GM18951 (cell line): ENCODE results near the gene MRPL30.

ENCODE experiments used
- POLR2A ChIP-seq: IDR thresholded peaks from 4 replicates; pipeline ENCODE4 v1.6.1; 2011; ENCODE audit warnings: mild to moderate bottlenecking; ENCODE audit not compliant: insufficient read length, insufficient read depth; ENCODE audit errors: extremely low read depth
- in situ Hi-C: fragments of 300-500 bp; cut with MboI; formaldehyde crosslinking; loops from one replicate; pipeline ENCODE4 v1.12.0; 2022; ENCODE audit warnings: low sequenced_read_pairs, mixed read lengths, inconsistent platforms; ENCODE audit not compliant: unreplicated experiment

The MRPL30 gene

DNA sequence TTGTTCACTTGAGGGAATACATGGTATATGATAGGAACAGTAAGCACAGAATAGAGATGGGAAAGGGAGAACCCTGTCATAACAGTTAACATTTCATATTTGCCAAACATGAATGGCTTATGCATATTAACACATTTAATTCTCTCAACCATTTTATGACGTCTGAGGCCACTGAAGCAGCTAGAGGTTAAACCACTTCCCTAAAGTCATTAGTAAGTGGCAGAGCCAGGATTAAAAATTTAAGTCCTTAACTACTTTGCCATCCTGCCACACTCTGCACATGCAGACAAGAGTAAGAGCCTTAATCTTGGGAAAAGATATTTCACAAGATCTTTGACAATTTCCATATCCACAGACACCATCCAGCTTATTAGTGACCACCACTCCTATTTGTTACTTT lies 24.1 kb upstream of the MRPL30 start:
- in situ Hi-C loops = no loop called here
- TF ChIP-seq POLR2A = no peak

DNA sequence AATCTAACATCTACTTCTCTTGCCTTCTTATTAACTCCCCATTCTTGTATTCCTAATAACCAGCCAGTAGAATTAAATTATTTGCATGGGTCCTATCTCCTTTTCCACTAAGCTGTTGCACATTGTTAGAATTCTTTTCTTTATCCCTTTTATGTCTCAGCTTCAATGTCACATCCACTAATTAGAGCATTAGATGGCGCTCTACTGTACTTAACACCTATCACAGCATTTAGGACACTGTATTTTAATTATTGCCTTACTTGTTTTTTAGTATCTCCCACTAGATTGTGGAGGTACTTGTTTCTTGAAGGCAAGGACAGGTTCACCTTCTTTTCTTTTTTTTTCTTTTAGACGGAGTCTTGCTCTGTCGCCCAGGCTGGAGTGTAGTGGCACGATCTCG lies 22.4 kb upstream of the MRPL30 start:
- in situ Hi-C loops = no loop called here
- no peak for TF ChIP-seq POLR2A

DNA sequence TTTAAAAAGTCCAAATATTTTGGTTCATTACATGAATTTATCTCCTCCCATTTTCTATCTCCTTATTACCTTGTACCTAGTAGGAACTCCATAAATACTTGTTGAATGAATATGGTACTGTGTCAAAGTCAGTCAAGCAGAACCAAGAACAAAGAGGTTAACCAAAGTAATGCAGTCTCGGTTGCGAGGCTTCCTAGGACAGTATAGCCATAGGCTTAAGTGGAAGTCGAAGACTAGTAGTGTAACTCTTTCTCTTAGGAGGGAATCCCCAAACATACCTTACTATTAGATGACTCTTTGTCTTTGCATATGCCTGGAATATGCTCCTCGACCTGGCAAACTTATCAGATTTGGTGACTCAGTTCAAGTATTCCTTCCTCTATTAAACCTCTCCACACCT lies 21.4 kb upstream of the MRPL30 start:
- no peak for TF ChIP-seq POLR2A
- in situ Hi-C loops = no loop called here

DNA sequence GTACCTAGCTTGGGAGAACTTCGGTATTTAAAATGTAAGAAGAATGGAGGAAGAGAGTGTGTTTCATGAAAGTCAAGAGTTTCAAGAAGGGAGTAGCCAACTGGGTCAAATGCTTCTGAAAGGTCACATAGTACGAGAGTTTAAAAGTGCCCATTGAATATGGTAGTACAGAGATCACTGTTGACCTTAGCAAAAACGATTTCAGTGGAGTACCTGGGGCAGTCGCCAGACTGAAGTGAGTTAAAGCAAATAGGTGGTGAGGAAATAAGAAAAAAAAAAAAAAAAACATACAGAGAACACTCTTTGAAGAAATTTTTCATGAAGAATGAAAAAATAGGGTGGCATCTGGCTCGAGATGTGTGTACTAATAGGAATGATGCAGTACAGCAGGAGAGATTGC lies 14.8 kb upstream of the MRPL30 start:
- in situ Hi-C loops = no loop called here
- TF ChIP-seq POLR2A = no peak

DNA sequence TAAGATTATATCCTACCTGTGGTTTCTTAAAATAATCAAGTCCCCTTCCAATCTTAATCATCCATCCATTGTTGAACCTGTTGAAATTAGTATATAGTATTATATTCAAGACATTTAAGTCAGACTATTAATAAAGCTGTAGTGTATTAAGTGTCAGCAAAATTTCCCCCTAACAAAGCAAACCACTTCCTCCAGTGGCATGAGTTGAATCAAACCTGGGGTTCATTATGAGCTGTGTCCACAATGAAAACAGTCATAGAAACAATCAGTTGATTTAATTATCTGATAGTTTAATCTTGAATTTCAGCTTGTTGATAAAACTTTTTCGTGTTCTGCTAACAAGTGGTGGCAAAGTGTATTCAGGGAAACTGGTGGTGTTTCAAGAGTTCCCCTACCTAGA lies 11.4 kb upstream of the MRPL30 start:
- in situ Hi-C loops = no loop called here
- no peak for TF ChIP-seq POLR2A

DNA sequence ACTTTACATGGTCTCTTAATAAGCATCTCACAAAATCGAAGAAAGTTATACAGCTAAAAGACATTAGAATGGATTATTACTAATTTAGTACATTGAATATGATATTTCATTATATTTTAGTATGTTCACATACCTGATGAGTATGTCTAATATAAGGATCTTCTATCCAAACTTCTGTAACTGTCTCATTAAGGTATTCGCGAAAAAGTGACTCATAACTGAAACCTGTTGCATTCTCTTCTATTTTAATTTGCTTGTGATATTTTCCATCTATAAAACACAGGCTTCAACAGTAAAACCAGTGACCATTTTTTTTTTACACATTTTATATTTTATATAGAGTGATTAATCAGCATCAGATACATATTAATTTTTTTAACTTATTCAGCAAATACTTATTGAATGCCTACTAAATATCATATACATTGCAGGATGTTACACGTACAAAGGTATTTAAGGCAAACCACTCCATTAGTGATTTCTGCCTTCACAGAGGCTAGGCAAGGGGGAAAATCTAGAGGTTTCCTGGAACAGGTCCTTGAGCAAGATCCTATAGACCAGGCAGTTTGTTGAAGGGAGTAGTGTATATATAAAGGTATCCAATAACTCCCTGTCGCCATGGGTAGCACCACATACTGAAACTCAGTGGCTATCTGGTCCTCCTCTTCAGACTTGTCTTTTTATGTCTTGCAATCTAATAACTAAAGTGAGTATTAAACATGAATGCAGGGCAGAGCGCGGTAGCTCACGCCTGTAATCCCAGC lies 9.4 kb upstream of the MRPL30 start:
- TF ChIP-seq POLR2A = no peak
- in situ Hi-C loops = no loop called here

DNA sequence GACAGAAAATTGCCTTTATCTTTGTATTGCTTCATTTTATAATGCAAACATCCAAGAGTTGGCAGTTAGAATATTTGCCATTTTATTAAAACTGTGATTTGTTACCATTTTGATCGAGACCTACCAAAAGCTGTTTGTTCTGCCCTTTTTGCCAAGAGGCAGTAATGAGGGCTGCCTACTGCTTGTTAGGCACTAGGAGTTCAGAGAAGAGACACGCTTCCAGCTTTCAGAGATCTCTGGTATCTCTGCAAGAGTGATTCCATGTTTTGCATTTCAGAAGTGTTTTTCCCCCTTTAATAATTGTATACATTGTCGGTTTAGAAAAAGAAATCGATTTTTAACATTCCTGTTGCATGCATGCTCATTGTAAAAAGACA lies 628 bp downstream of the MRPL30 start:
- in situ Hi-C loops = loop anchor here (25.0 kb wide), 1 partner anchor 306 kb away; the partner anchor contains the start of gene REV1
- no peak for TF ChIP-seq POLR2A

DNA sequence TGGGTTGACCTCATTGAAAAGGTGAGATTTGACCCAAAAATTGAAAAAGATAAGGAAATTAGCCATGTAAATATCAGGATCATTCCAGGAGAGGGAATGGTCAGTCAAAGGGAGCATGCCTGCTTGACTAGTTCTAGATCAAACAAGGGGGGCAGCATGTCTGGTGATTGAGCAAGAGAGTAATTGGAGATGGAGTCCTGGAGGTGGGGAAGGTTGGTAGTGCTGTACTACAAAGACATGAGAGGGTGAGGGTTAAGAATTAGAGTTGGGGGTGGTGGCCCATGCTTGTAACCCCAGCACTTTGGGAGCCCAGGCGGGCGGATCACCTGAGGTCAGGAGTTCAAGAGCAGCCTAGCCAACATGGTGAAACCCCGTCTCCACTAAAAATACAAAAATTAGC lies 2.0 kb downstream of the MRPL30 start:
- in situ Hi-C loops = loop anchor here (25.0 kb wide), 1 partner anchor 304 kb away; the partner anchor contains the start of gene REV1
- TF ChIP-seq POLR2A = no peak

DNA sequence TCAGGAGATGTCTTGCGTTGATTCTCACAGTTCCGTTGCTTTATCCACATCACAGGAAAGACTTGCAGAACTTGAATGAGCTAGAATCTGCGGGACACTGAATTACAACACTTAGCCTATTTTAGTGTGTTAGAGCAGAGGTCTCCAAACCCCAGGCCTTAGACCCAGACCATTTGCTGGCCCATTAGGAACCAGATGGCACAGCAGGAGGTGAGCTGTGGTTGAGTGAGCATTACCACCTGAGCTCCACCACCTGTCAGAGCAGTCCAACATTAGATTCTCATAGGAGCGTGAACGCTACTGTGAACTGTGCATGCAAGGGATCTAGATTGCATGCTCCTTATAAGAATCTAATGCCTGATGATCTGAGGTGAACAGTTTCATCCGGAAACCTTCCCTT lies 3.8 kb downstream of the MRPL30 start:
- in situ Hi-C loops = loop anchor here (25.0 kb wide), 1 partner anchor 302 kb away; the partner anchor contains the start of gene REV1
- TF ChIP-seq POLR2A = no peak

DNA sequence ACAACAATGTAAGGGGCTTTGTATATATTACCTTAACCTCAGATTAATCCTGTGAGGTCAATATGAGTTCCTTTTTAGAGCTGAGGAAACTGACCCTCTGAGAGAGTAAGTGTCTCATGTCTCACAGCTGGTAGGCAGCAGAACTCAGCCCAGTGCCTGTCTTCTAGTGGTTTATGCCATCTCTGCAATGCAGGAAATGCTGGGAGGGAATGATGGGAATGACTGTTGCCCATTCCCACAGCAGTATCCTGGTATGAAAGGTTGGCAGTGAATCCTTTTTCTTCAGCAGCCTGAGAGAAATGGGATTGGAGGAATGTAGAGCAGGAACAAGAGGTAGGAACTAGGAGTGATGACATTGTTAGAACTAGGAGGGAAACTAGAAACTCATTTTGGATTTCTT lies 6.0 kb downstream of the MRPL30 start:
- in situ Hi-C loops = loop anchor here (25.0 kb wide), 1 partner anchor 300 kb away; the partner anchor contains the start of gene REV1
- TF ChIP-seq POLR2A = no peak

DNA sequence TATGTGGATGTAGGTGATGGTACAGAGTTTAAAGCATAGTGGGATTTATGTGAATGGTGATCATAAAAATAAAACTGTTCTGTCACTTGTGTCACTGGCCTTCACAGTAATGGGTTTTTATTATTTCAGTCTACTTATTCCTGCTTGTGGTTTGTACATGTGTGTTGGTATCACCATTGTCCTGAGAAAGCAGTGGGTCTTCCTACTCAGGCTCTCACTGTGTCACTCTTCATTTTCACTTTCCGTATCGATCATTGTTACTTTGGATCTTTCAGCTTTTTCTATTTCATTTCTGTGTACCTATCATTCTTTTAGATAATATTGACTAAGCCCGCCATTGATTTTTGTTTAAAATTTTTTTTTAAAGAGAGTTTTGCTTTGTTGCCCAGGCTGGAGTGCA lies 7.4 kb downstream of the MRPL30 start:
- no peak for TF ChIP-seq POLR2A
- in situ Hi-C loops = loop anchor here (25.0 kb wide), 1 partner anchor 299 kb away; the partner anchor contains the start of gene REV1

DNA sequence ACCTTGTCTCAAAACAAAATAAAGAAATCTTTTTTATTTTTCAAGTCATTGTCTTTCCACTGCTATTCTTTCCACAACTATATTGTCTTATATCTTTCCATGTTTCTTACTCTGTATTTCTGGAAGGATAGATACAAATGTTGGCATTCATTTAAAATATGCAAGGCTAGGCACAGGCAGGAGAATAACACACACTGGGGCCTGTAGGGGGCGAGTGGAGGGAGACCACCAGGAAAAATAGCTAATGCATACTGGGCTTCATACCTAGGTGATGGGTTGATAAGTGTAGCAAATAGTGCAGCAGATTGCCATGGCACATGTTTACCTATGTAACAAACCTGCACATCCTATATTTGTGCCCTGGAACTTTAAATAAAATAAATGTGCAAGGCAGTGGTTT lies 9.6 kb downstream of the MRPL30 start:
- in situ Hi-C loops = loop anchor here (25.0 kb wide), 1 partner anchor 297 kb away; the partner anchor contains the start of gene REV1
- no peak for TF ChIP-seq POLR2A

DNA sequence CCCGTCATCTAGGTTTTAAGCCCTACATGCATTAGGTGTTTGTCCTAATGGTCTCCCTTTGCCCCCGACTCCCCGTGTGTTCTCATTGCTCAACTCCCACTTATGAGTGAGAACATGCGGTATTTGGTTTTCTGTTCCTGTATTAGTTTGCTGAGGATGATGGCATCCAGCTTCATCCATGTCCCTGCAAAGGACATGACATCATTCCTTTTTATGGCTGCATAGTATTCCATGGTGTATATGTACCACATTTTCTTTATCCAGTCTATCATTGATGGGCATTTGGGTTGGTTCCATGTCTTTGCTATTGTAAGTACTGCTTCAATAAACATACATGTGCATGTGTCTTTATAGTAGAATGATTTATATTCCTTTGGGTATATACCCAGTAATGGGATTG lies 11.4 kb downstream of the MRPL30 start:
- in situ Hi-C loops = loop anchor here (25.0 kb wide), 1 partner anchor 295 kb away; the partner anchor contains the start of gene REV1

DNA sequence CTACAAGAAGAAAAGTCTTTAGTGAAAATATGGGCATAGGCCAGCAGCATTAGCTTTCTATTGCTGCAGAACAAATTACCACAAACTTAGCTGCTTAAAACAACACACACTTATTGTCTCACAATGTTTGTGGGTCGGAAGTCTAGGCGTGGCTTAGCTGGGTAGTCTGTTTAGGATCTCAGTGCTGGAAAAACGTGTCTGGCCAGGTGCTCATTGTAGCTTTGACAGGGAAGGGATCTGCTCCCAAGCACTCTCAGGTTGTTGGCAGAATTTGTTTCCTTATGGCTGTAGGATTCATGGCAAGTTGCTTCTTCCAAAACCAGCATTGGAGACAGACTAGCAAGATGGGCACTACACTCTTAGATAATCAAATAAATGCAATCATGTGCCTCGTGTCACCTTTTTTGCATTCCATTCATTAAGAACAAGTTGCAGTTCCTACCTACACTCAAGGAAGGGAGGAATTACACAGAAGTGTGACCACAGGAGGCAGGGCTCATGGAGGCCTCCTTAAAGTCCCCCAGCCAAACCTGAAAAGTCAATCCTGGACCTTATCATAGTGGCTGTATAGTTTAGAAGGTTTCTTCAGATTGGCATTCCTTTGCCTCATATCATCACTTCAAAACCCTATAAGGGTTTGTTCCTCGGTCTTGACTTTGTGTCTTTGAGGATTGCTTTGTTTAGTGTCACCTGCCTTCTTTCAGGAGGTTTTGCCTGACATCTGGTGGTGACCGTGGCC lies 17.3 kb downstream of the MRPL30 start:
- TF ChIP-seq POLR2A = no peak
- in situ Hi-C loops = loop anchor here (25.0 kb wide), 1 partner anchor 289 kb away; the partner anchor contains the start of gene REV1
